G401 (cell line): Measurements from ENCODE around the gene TMCC3. TPM values are rescaled to one million over a fixed set of nuclear protein-coding genes. Genes with fewer than 3 reads are reported as not detected.

ENCODE experiments used
- DNase-seq: peaks from one replicate; pipeline ENCODE4 v3.0.0-alpha.2; 2015; ENCODE audit warnings: low spot score
- in situ Hi-C: cut with HindIII; loops from 2 replicates; pipeline ENCODE4 v1.10.0; 2016; ENCODE audit warnings: low sequenced_read_pairs, mixed read lengths
- total RNA-seq: library from RNA; depleted of rRNA; stranded (reverse); fragments of >200 nt; shearing (Covaris generic); gene quantifications from 2 replicates; pipeline ENCODE4 v1.2.3, GENCODE V29; 2014

The TMCC3 gene
- total RNA-seq, 1 experiment from 2014 or later, result 6.5 TPM

- in situ Hi-C loops, result no loop called here
- DNase-seq, result no peak
These were observed 25.8 kb upstream of the TMCC3 start for GRCh38 chr12:94676031-94676641.

- no peak for DNase-seq
- in situ Hi-C loops, result no loop called here
These were observed 24.5 kb upstream of the TMCC3 start for GRCh38 chr12:94674835-94675234.

GRCh38 chr12:94674051-94674451 lies 23.7 kb upstream of the TMCC3 start:
- in situ Hi-C loops, result no loop called here
- DNase-seq, result no peak

GRCh38 chr12:94673496-94673895 lies 23.1 kb upstream of the TMCC3 start:
- in situ Hi-C loops, result no loop called here

GRCh38 chr12:94671917-94672316 lies 21.6 kb upstream of the TMCC3 start:
- in situ Hi-C loops, result no loop called here
- no peak for DNase-seq

More at GRCh38 chr12:94673496-94673895, 23.1 kb upstream of the TMCC3 start:
- no peak for DNase-seq

- in situ Hi-C loops, result no loop called here
- DNase-seq, result no peak
These were observed 20.5 kb upstream of the TMCC3 start for GRCh38 chr12:94670898-94671297.

GRCh38 chr12:94670075-94670474 lies 19.7 kb upstream of the TMCC3 start:
- in situ Hi-C loops, result no loop called here
- DNase-seq, result no peak

GRCh38 chr12:94667031-94667540 lies 16.7 kb upstream of the TMCC3 start:
- DNase-seq, result no peak
- in situ Hi-C loops, result no loop called here

- DNase-seq, result no peak
- in situ Hi-C loops, result no loop called here
These were observed 15.8 kb upstream of the TMCC3 start for GRCh38 chr12:94666158-94666557.

- in situ Hi-C loops, result no loop called here
- no peak for DNase-seq
These were observed 13.3 kb upstream of the TMCC3 start for GRCh38 chr12:94663702-94664101.

- in situ Hi-C loops, result no loop called here
- no peak for DNase-seq
These were observed 12.7 kb upstream of the TMCC3 start for GRCh38 chr12:94663071-94663470.

GRCh38 chr12:94660436-94660835 lies 10.1 kb upstream of the TMCC3 start:
- in situ Hi-C loops, result no loop called here

GRCh38 chr12:94659346-94659930 lies 9.1 kb upstream of the TMCC3 start:
- in situ Hi-C loops, result no loop called here
- no peak for DNase-seq

More at GRCh38 chr12:94660436-94660835, 10.1 kb upstream of the TMCC3 start:
- DNase-seq, result no peak

GRCh38 chr12:94658931-94659330 lies 8.6 kb upstream of the TMCC3 start:
- in situ Hi-C loops, result no loop called here
- no peak for DNase-seq

- DNase-seq, result no peak
- in situ Hi-C loops, result no loop called here
These were observed 6.2 kb upstream of the TMCC3 start for GRCh38 chr12:94656556-94656955.

- in situ Hi-C loops, result no loop called here
- peak; percentile 7 for DNase-seq
These were observed 811 bp downstream of the TMCC3 start for GRCh38 chr12:94649349-94650142.

- in situ Hi-C loops, result no loop called here
These were observed 1.8 kb downstream of the TMCC3 start for GRCh38 chr12:94648578-94648977.

GRCh38 chr12:94644141-94644979 lies 6.0 kb downstream of the TMCC3 start:
- in situ Hi-C loops, result no loop called here
- no peak for DNase-seq

More at GRCh38 chr12:94648578-94648977, 1.8 kb downstream of the TMCC3 start:
- no peak for DNase-seq

GRCh38 chr12:94643606-94644005 lies 6.8 kb downstream of the TMCC3 start:
- in situ Hi-C loops, result no loop called here
- no peak for DNase-seq
